Measurements from ENCODE around the gene MFSD12. TPM values are rescaled to one million over a fixed set of nuclear protein-coding genes. Genes with fewer than 3 reads are reported as not detected.

Gene MFSD12
- total and polyA plus RNA-seq, 8 donors: 32.2 to 90.2 (median 46.7) TPM

DNA sequence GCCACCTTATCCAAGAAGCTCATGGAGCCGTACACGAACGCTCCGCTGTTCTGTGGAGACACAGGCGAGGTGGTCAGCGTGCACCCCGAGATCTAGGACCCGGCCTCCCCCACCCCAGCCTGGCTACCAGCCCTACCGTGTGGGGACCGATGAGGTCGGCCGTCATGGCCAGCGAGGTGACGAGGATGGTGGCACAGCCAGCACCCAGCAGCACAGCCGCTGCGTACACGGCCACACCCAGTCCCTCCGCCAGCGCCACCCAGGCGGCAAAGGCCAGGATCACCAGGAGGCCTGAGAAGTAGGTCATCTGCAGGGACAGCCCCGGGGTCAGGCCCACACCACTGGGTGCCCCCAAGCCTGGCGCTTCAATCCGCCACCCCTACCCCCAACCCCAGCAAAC is 11.3 kb downstream of the MFSD12 start:
- TF ChIP-seq, protein P1, sequence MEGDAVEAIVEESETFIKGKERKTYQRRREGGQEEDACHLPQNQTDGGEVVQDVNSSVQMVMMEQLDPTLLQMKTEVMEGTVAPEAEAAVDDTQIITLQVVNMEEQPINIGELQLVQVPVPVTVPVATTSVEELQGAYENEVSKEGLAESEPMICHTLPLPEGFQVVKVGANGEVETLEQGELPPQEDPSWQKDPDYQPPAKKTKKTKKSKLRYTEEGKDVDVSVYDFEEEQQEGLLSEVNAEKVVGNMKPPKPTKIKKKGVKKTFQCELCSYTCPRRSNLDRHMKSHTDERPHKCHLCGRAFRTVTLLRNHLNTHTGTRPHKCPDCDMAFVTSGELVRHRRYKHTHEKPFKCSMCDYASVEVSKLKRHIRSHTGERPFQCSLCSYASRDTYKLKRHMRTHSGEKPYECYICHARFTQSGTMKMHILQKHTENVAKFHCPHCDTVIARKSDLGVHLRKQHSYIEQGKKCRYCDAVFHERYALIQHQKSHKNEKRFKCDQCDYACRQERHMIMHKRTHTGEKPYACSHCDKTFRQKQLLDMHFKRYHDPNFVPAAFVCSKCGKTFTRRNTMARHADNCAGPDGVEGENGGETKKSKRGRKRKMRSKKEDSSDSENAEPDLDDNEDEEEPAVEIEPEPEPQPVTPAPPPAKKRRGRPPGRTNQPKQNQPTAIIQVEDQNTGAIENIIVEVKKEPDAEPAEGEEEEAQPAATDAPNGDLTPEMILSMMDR (IDR thresholded peaks at IDR 0.05): no peak
- Histone ChIP-seq H3K27me3 (no peaks in the 10 kb centered on the region), H3K4me1 (peaks cover 0 to 22% of the 10 kb centered on the region in 2 donors), H3K9me3 (no peaks in the 10 kb centered on the region), H3K27ac (no peak overlapping the region), H3K4me3 (no peak overlapping the region), H3K36me3 (peaks cover 0 to 72% of the 10 kb centered on the region in 2 donors)
- intact Hi-C loops (cut with DNase I): loop anchor here in 1 of 2 donors (10.0 kb wide), 1 partner anchor 69 kb away; no protein-coding TSS in a partner anchor
- DNase-seq (no peak), ATAC-seq (no peak)

DNA sequence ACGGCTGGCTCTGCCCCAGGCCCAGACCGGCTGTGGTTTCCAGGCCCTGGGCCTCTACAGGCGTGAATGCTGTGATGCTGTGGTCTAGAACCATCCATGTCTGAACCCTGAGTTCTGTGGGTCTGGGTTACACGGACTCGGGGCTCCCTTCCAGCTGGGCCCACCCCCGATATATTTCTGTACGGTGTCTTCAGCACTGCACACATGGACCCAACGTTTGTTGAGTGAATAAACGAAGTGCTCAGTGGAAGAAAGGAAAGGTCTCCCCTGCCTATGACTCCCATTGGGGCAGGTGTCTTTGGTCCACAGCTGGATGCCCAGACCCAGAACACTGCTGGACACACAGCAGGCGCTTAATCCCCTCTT is 11.7 kb downstream of the MFSD12 start:
- Histone ChIP-seq H3K4me1 (peaks cover 0 to 22% of the 10 kb centered on the region in 2 donors), H3K27ac (no peak overlapping the region), H3K36me3 (peaks cover 0 to 67% of the 10 kb centered on the region in 2 donors), H3K4me3 (no peak overlapping the region), H3K9me3 (no peaks in the 10 kb centered on the region), H3K27me3 (no peaks in the 10 kb centered on the region)
- intact Hi-C loops (cut with DNase I): loop anchor here in 1 of 2 donors (10.0 kb wide), 1 partner anchor 69 kb away; no protein-coding TSS in a partner anchor
- TF ChIP-seq, protein P1 (IDR thresholded peaks at IDR 0.05): no peak
- DNase-seq (no peak), ATAC-seq (no peak)

DNA sequence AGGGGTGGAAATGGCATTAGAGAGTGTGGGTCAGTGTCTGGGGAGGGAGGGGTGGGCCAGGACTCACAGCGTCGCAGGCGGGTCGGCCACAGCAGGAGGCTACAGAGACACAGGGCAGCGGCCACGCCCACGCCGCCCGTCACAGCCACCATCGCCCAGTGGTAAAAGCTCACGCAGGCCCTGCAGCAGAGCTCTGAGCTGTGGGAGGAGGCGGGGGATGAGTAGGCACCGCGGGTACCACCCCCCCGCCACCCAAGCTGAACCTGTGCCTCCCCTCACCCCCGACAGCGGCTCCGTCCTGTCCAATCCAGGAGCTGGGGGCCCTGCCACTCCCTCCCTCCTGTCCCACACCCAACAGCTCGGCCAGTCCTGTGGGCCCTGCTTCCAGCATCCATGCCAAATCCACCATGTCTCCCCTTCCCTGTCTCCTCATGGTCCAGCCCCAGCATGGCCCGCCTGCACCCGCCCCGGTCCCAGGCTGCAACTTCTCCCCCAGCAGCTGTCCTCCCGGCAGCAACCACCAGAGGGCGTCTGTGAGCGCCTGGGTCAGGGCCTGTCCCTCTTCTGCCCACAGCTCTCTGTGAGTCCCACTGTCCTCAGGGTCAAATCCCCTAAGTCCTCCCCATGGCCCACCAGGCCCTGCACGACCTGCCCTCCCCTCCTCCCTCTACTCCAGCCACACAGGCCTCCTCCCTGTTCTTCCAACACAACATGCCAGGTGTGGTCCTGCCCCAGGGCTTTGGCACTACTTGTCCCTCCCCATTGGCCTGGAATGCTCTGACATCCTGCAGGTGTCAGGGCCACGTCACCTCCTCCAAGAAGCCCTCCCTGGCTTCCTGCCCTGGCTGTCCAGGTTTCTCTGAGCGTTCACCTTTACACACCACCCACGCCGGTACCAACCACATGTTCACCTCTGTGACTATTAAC is 12.4 kb downstream of the MFSD12 start:
- H3K4me1 ChIP-seq: peaks cover 0 to 22% of the 10 kb centered on the region in 2 donors
- peaks cover 0 to 61% of the 10 kb centered on the region in 2 donors for H3K36me3 ChIP-seq
- intact Hi-C loops (cut with DNase I): loop anchor here in 1 of 2 donors (10.0 kb wide), 1 partner anchor 70 kb away; no protein-coding TSS in a partner anchor
- H3K27ac ChIP-seq: no peak overlapping the region
- no peak overlapping the region for H3K4me3 ChIP-seq
- ATAC-seq (peak; percentile 82), DNase-seq (peak in 3 of 4 donors; percentile 44 to 97 (median 72))
- H3K27me3 ChIP-seq: no peaks in the 10 kb centered on the region
- TF ChIP-seq, protein P1 (IDR thresholded peaks at IDR 0.05): peak; percentile 84 to 96
- no peaks in the 10 kb centered on the region for H3K9me3 ChIP-seq

DNA sequence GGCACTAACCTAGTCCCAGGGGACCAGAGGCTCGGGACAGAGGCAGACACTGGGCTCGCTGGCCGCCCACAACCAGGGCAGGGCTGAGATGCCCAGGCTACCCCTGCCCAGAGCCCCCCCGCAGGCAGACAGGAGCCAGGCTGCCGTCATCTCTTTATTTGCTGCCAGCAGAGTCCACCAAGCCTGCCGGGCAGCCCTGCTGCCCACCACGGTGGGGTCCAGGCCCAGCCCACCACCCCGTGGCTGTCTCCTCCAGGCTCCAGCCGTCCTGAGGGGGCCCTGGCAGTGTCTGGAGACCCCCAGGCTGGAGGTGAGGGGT is 13.4 kb downstream of the MFSD12 start:
- intact Hi-C loops (cut with DNase I): loop anchor here in 1 of 2 donors (10.0 kb wide), 1 partner anchor 71 kb away; no protein-coding TSS in a partner anchor
- Histone ChIP-seq H3K27me3 (no peaks in the 10 kb centered on the region), H3K9me3 (no peaks in the 10 kb centered on the region), H3K4me3 (no peak overlapping the region), H3K36me3 (peaks cover 0 to 67% of the 10 kb centered on the region in 2 donors), H3K4me1 (peaks cover 0 to 17% of the 10 kb centered on the region in 2 donors), H3K27ac (no peak overlapping the region)
- TF ChIP-seq, protein P1 (IDR thresholded peaks at IDR 0.05): no peak
- no peak for ATAC-seq
- DNase-seq: no peak

All from left lung (tissue), 10 donors.